ENCODE results near the gene PACRG.

DNA sequence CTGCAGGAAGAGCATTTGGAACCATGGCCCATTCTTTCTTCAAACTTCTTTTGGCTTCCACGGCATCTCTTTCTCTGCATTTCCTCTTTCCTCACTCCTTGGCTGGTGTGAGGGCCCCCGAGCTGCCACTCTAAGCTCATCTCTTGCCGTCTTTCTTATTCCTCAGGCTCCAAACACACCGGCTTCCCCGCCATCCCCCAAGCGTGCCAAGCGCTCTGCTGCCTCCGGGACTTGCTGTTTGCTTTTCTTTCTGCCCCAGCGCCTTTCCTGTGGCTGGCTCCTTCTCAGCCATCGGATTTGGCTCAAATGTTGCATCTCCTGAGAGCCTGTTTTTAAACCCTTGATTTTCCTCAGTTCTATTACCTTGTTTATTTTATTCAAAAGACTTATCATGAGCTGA is 172.7 kb downstream of the PACRG start:
- no peak for TF ChIP-seq CTCF (IDR thresholded peaks at IDR 0.05)
- no peak for TF ChIP-seq POLR2AphosphoS5 (IDR thresholded peaks at IDR 0.05; ENCODE audit: low read depth, low read length)
- no peak for TF ChIP-seq REST (IDR thresholded peaks at IDR 0.05; ENCODE audit: insufficient read depth in 1 of 2, low read depth in 2 of 2, low read length in 1 of 2)
- TF ChIP-seq TCF7L2 (IDR thresholded peaks at IDR 0.05; ENCODE audit: low read depth, low read length) = no peak
